ENCODE results near the gene SCN1A. TPM values are rescaled to one million over a fixed set of nuclear protein-coding genes. Genes with fewer than 3 reads are reported as not detected.
"Not testable (repeated sequence)": the region's sequence is repeated elsewhere in the genome, so short reads cannot be mapped to it uniquely, and the experiment has no call there.

SCN1A gene
- total RNA-seq, 1 donor, result 0.72 TPM

DNA sequence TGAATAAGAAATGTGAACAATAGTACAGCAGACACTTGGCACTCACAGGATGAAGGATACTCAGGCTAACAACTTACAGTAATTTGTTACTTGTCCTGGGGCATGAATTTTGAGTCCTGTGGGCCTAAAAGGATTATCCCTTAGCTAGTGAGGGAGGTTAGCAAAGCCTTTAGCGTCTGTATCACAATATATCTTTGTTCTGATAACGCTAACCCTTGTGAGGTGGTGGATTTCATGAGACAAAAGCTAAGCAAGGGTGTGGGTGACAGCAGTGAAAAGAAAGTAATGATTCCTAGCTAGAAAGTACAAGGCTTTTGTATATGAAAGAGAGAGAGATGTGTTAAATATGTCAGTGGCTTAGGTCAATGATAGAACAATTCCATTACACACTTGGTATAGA, 127.4 kb downstream of the SCN1A start:
- Histone ChIP-seq H3K4me1 (ENCODE audit: insufficient read depth, low read length) (no peaks in the 10 kb centered on the region), H4K20me1 (ENCODE audit: insufficient read depth, low read length) (no peaks in the 10 kb centered on the region), H3K4me3 (ENCODE audit: insufficient read depth, low read length) (no peak overlapping the region), H3K4me2 (ENCODE audit: insufficient read depth, low read length) (no peak overlapping the region), H3K9me3 (ENCODE audit: low read depth, low read length) (no peaks in the 10 kb centered on the region), H3K27ac (ENCODE audit: low read depth, low read length) (no peak overlapping the region), H3K36me3 (ENCODE audit: insufficient read depth, low read length) (no peaks in the 10 kb centered on the region), H3K79me2 (ENCODE audit: insufficient read depth, low read length) (no peaks in the 10 kb centered on the region), H3K27me3 (ENCODE audit: insufficient read depth, low read length) (peaks cover 3% of the 10 kb centered on the region), H2AFZ (ENCODE audit: low read length) (no peak overlapping the region)
- no peak for DNase-seq (ENCODE audit: insufficient read length, low spot score, missing footprints)
- TF ChIP-seq, protein P1, sequence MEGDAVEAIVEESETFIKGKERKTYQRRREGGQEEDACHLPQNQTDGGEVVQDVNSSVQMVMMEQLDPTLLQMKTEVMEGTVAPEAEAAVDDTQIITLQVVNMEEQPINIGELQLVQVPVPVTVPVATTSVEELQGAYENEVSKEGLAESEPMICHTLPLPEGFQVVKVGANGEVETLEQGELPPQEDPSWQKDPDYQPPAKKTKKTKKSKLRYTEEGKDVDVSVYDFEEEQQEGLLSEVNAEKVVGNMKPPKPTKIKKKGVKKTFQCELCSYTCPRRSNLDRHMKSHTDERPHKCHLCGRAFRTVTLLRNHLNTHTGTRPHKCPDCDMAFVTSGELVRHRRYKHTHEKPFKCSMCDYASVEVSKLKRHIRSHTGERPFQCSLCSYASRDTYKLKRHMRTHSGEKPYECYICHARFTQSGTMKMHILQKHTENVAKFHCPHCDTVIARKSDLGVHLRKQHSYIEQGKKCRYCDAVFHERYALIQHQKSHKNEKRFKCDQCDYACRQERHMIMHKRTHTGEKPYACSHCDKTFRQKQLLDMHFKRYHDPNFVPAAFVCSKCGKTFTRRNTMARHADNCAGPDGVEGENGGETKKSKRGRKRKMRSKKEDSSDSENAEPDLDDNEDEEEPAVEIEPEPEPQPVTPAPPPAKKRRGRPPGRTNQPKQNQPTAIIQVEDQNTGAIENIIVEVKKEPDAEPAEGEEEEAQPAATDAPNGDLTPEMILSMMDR (IDR thresholded peaks at IDR 0.05; ENCODE audit: extremely low read depth, low read depth, low read length), result no peak

DNA sequence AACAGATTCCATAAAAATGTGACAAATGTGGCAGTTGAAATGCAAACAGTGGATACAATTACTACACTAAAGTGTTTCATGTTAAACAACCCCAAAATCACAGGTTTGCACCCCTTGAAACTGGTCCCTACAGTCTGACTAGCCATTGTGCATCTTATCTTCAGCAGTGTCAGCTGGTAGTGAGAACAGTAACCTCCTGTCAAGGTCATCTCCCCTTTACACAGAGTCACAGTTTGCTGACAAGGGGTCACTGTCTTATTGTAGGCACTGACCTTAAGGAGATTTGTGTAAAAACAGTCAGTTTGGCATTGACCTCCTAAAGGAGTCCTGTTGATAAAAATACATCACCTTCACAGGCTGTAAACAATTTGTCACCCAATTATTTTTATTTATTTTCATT, 137.0 kb downstream of the SCN1A start:
- no peaks in the 10 kb centered on the region for H3K79me2 ChIP-seq (ENCODE audit: insufficient read depth, low read length)
- TF ChIP-seq, protein P1 (IDR thresholded peaks at IDR 0.05; ENCODE audit: extremely low read depth, low read depth, low read length), result no peak
- H3K27ac ChIP-seq (ENCODE audit: low read depth, low read length), result no peak overlapping the region
- H4K20me1 ChIP-seq (ENCODE audit: insufficient read depth, low read length), result no peaks in the 10 kb centered on the region
- no peak overlapping the region for H3K4me2 ChIP-seq (ENCODE audit: insufficient read depth, low read length)
- H2AFZ ChIP-seq (ENCODE audit: low read length), result no peak overlapping the region
- H3K4me1 ChIP-seq (ENCODE audit: insufficient read depth, low read length), result no peaks in the 10 kb centered on the region
- H3K27me3 ChIP-seq (ENCODE audit: insufficient read depth, low read length), result no peaks in the 10 kb centered on the region
- no peak overlapping the region for H3K4me3 ChIP-seq (ENCODE audit: insufficient read depth, low read length)
- no peaks in the 10 kb centered on the region for H3K9me3 ChIP-seq (ENCODE audit: low read depth, low read length)
- no peaks in the 10 kb centered on the region for H3K36me3 ChIP-seq (ENCODE audit: insufficient read depth, low read length)
- no peak for DNase-seq (ENCODE audit: insufficient read length, low spot score, missing footprints)

DNA sequence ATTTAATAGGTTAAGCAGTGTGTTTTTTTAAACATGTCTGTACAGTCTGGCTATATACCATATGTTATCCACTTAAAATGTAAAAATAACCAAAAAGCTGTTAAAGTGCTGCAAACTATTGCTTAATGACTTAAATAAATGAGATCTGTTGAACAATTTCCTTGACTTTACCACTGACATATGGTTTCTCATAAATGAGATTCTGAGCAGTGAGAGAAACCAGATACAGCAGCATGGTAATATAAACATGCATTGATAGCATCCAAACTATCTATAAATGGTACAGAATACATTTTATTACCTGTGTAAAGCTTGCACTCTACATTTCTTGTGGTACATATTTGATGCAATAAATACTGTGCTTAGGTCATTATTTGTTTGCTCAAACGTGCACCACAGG, 138.0 kb downstream of the SCN1A start:
- H3K4me2 ChIP-seq (ENCODE audit: insufficient read depth, low read length), result no peak overlapping the region
- H4K20me1 ChIP-seq (ENCODE audit: insufficient read depth, low read length), result no peaks in the 10 kb centered on the region
- no peak overlapping the region for H3K4me3 ChIP-seq (ENCODE audit: insufficient read depth, low read length)
- TF ChIP-seq, protein P1 (IDR thresholded peaks at IDR 0.05; ENCODE audit: extremely low read depth, low read depth, low read length), result no peak
- no peak overlapping the region for H3K27ac ChIP-seq (ENCODE audit: low read depth, low read length)
- no peak overlapping the region for H2AFZ ChIP-seq (ENCODE audit: low read length)
- no peaks in the 10 kb centered on the region for H3K4me1 ChIP-seq (ENCODE audit: insufficient read depth, low read length)
- no peaks in the 10 kb centered on the region for H3K79me2 ChIP-seq (ENCODE audit: insufficient read depth, low read length)
- DNase-seq (ENCODE audit: insufficient read length, low spot score, missing footprints), result no peak
- H3K36me3 ChIP-seq (ENCODE audit: insufficient read depth, low read length), result no peaks in the 10 kb centered on the region
- H3K27me3 ChIP-seq (ENCODE audit: insufficient read depth, low read length), result no peaks in the 10 kb centered on the region
- H3K9me3 ChIP-seq (ENCODE audit: low read depth, low read length), result no peaks in the 10 kb centered on the region

DNA sequence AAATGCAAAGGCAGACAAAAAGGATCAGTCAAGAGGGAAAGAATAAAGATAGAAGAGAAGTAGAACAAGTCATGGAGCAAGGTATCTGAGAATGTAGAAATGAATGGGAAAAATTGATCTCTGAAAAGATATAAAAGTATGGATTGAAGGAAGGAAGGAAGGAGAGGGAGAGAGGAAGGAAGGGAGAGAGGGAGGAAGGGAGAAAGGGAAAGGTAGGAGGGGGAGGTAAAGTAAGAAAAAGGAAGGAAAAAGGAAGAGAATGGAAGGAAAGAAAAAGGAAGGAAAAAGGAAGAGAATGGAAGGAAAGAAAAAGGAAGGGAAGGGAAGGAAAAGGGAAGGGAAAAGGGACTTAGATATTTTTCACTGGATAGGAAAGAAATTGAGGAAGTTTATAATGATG, 142.7 kb downstream of the SCN1A start:
- TF ChIP-seq, protein P1 (IDR thresholded peaks at IDR 0.05; ENCODE audit: extremely low read depth, low read depth, low read length), result no peak
- no peak overlapping the region for H3K27ac ChIP-seq (ENCODE audit: low read depth, low read length)
- no peak overlapping the region for H3K4me2 ChIP-seq (ENCODE audit: insufficient read depth, low read length)
- no peak overlapping the region for H2AFZ ChIP-seq (ENCODE audit: low read length)
- H3K36me3 ChIP-seq (ENCODE audit: insufficient read depth, low read length), result no peaks in the 10 kb centered on the region
- DNase-seq (ENCODE audit: insufficient read length, low spot score, missing footprints), result no peak
- H3K27me3 ChIP-seq (ENCODE audit: insufficient read depth, low read length), result no peaks in the 10 kb centered on the region
- H3K79me2 ChIP-seq (ENCODE audit: insufficient read depth, low read length), result no peaks in the 10 kb centered on the region
- no peaks in the 10 kb centered on the region for H3K9me3 ChIP-seq (ENCODE audit: low read depth, low read length)
- no peaks in the 10 kb centered on the region for H3K4me1 ChIP-seq (ENCODE audit: insufficient read depth, low read length)
- no peak overlapping the region for H3K4me3 ChIP-seq (ENCODE audit: insufficient read depth, low read length)
- no peaks in the 10 kb centered on the region for H4K20me1 ChIP-seq (ENCODE audit: insufficient read depth, low read length)

DNA sequence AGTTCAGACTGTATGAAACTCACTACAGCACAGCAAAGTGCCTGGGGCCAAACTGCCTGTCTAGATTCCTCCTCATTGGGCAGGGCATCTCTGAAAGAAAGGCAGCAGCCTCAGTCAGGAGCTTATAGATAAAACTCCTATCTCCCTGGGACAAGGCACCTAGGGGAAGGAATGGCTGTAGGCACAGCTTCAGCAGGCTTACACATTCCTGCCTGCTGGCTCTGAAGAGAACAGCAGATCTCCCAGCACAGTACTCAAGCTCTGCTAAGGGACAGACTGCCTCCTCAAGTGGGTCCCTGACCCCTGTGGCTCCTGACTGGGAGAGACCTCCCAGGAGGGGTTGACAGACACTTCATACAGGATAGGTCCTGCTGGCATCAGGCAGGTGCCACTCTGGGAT, 155.7 kb downstream of the SCN1A start:
- not testable (repeated sequence) for DNase-seq (ENCODE audit: insufficient read length, low spot score, missing footprints); H2AFZ ChIP-seq (ENCODE audit: low read length); H3K9me3 ChIP-seq (ENCODE audit: low read depth, low read length); H3K27ac ChIP-seq (ENCODE audit: low read depth, low read length); H3K4me2 ChIP-seq (ENCODE audit: insufficient read depth, low read length); H3K79me2 ChIP-seq (ENCODE audit: insufficient read depth, low read length); H3K4me1 ChIP-seq (ENCODE audit: insufficient read depth, low read length); H4K20me1 ChIP-seq (ENCODE audit: insufficient read depth, low read length); H3K27me3 ChIP-seq (ENCODE audit: insufficient read depth, low read length); H3K4me3 ChIP-seq (ENCODE audit: insufficient read depth, low read length); H3K36me3 ChIP-seq (ENCODE audit: insufficient read depth, low read length)
